HCT116 (cell line): Measurements from ENCODE around the gene PUSL1. TPM values are rescaled to one million over a fixed set of nuclear protein-coding genes. Genes with fewer than 3 reads are reported as not detected.

ENCODE experiments used
- ATAC-seq: fragments of 200-7000 bp; cut with Tn5 transposase; 2 replicates; pipeline ENCODE4 v1.9.1; 2020; ENCODE audit warnings: mild to moderate bottlenecking, moderate library complexity
- BruUV-seq: library from RNA; stranded (reverse); fragments of 400-500 nt; replicated peaks from 2 replicates; lab custom pipeline; 2021; lab: Mats Ljungman, UMichigan
- CTCF ChIA-PET: fragments of 300-600 bp; sonication (Branson Sonifier 250); formaldehyde crosslinking; loops from one replicate; lab custom pipeline; 2021; ENCODE audit warnings: antibody characterized with exemption; lab: Charles Lee
- POLR2A ChIA-PET: fragments of 300-600, 350-600 bp; sonication (Branson Sonifier 250); formaldehyde crosslinking; loops from one replicate; lab custom pipeline; 2021; ENCODE audit warnings: antibody characterized with exemption; lab: Charles Lee
- RAD21 ChIA-PET, 2 experiments: fragments of 300-600 bp; sonication (Branson Sonifier 250); formaldehyde crosslinking; loops; one replicate each; lab custom pipeline; 2023; ENCODE audit warnings: low total read pairs in 2 of 2; ENCODE audit not compliant: uncharacterized antibody in 2 of 2, unreplicated experiment in 2 of 2, low non-redundant PET in 1 of 2; lab: Charles Lee
- DNase-seq: peaks from one replicate; pipeline ENCODE4 v3.0.0-alpha.2; 2010; ENCODE audit warnings: low read depth, low spot score
- H2AFZ ChIP-seq: fragments of 200-600 bp; shearing (Covaris generic), sonication (generic); 2 replicates; pipeline ENCODE4 v1.6.1; 2017; ENCODE audit warnings: low read depth, mixed run types, mixed read lengths, antibody characterized with exemption, low read length; ENCODE audit not compliant: poor library complexity, severe bottlenecking
- H3K27ac ChIP-seq: 2 replicates; pipeline ENCODE4 v1.5.1; 2012; ENCODE audit warnings: low read depth, low read length
- H3K27me3 ChIP-seq: fragments of 200-600 bp; sonication (generic); 2 replicates; pipeline ENCODE4 v1.6.1; 2016; ENCODE audit warnings: mixed run types, low read length, mixed read lengths; ENCODE audit not compliant: insufficient read depth
- H3K36me3 ChIP-seq, 2 experiments: fragments of 200-500 bp in 1 of 2; fragments of 200-600 bp in 1 of 2; sonication (Bioruptor generic) in 1 of 2; sonication (generic) in 1 of 2; 2 replicates each; pipeline versions ENCODE4 v1.5.1 to v1.6.1; 2014 to 2016; ENCODE audit warnings: low read length in 2 of 2, inconsistent platforms in 1 of 2, mixed read lengths in 1 of 2, mixed run types in 1 of 2; ENCODE audit not compliant: insufficient read depth in 2 of 2, control insufficient read depth in 1 of 2
- H3K4me1 ChIP-seq, 2 experiments: fragments of 200-600 bp in 1 of 2; sonication (generic) in 1 of 2; 2 replicates each; pipeline versions ENCODE4 v1.5.1 to v1.6.1; 2012 to 2017; ENCODE audit warnings: low read length in 2 of 2, inconsistent platforms in 1 of 2, mild to moderate bottlenecking in 1 of 2, mixed read lengths in 1 of 2, mixed run types in 1 of 2, moderate library complexity in 1 of 2; ENCODE audit not compliant: insufficient read depth in 2 of 2, control insufficient read depth in 1 of 2
- H3K4me2 ChIP-seq: fragments of 200-600 bp; sonication (generic); 2 replicates; pipeline ENCODE4 v1.6.1; 2017; ENCODE audit warnings: mixed run types, low read length, mixed read lengths
- H3K4me3 ChIP-seq, 2 experiments: fragments of 200-600 bp in 1 of 2; sonication (generic) in 1 of 2; replicated peaks in 1 of 2; 2 replicates each; pipeline ENCODE4 v1.5.1; 2011 to 2016; ENCODE audit warnings: low read length in 2 of 2, control low read depth in 1 of 2, low read depth in 1 of 2, mild to moderate bottlenecking in 1 of 2, mixed read lengths in 1 of 2, mixed run types in 1 of 2
- H3K79me2 ChIP-seq: fragments of 200-600 bp; sonication (generic); 2 replicates; pipeline ENCODE4 v1.6.1; 2017; ENCODE audit warnings: mild to moderate bottlenecking, mixed run types, low read length, moderate library complexity, mixed read lengths; ENCODE audit not compliant: insufficient read depth
- H3K9ac ChIP-seq: fragments of 200-600 bp; sonication (generic); 2 replicates; pipeline ENCODE4 v1.6.1; 2016; ENCODE audit warnings: low read length, mixed read lengths
- H3K9me2 ChIP-seq: fragments of 200-600 bp; sonication (generic), shearing (Covaris generic); 2 replicates; pipeline ENCODE4 v1.6.1; 2017; ENCODE audit warnings: mixed run types, mild to moderate bottlenecking, moderate library complexity; ENCODE audit not compliant: insufficient read depth
- H3K9me3 ChIP-seq, 2 experiments: fragments of 200-500 bp in 1 of 2; fragments of 200-600 bp in 1 of 2; sonication (Bioruptor generic) in 1 of 2; sonication (generic) in 1 of 2; 2 replicates each; pipeline ENCODE4 v1.6.1; 2014 to 2017; ENCODE audit warnings: low read length in 2 of 2, mixed read lengths in 2 of 2, inconsistent platforms in 1 of 2, low read depth in 1 of 2, mild to moderate bottlenecking in 1 of 2, mixed run types in 1 of 2, moderate library complexity in 1 of 2; ENCODE audit not compliant: control insufficient read depth in 1 of 2, insufficient read depth in 1 of 2
- H4K20me1 ChIP-seq: fragments of 200-600 bp; sonication (generic), shearing (Covaris generic); 2 replicates; pipeline ENCODE4 v1.6.1; 2017; ENCODE audit warnings: mixed run types, mild to moderate bottlenecking, moderate library complexity; ENCODE audit not compliant: insufficient read depth
- CEBPB ChIP-seq: IDR thresholded peaks from 2 replicates; pipeline ENCODE4 v1.6.1; 2012; ENCODE audit warnings: low read depth
- CTCF ChIP-seq, 3 experiments: fragments of 200-600 bp in 1 of 3; sonication (generic) in 1 of 3; IDR thresholded peaks in 2 of 3; conservative IDR thresholded peaks in 1 of 3; 2 replicates each; pipeline ENCODE4 v1.5.1; 2012 to 2017; ENCODE audit warnings: low read depth in 2 of 3, low read length in 2 of 3, antibody characterized with exemption in 1 of 3, borderline replicate concordance in 1 of 3, control low read depth in 1 of 3, mild to moderate bottlenecking in 1 of 3, mixed read lengths in 1 of 3, mixed run types in 1 of 3, moderate library complexity in 1 of 3; ENCODE audit not compliant: insufficient read depth in 1 of 3
- EGR1 ChIP-seq: IDR thresholded peaks from 2 replicates; pipeline ENCODE4 v1.6.1; 2012; ENCODE audit warnings: low read depth
- EZH2phosphoT487 ChIP-seq: fragments of 200-600 bp; IDR thresholded peaks from 2 replicates; pipeline ENCODE4 v1.6.1; 2018; ENCODE audit warnings: antibody characterized with exemption, borderline replicate concordance
- MAX ChIP-seq: IDR thresholded peaks from 2 replicates; pipeline ENCODE4 v1.6.1; 2012
- POLR2A ChIP-seq: IDR thresholded peaks from 2 replicates; pipeline ENCODE4 v1.7.0; 2011; ENCODE audit warnings: borderline replicate concordance; ENCODE audit not compliant: insufficient read depth, insufficient read length; ENCODE audit errors: extremely low read depth
- RAD21 ChIP-seq: IDR thresholded peaks from 2 replicates; pipeline ENCODE4 v1.6.1; 2012; ENCODE audit warnings: low read depth, mild to moderate bottlenecking
- REST ChIP-seq: IDR thresholded peaks from 2 replicates; pipeline ENCODE4 v1.6.1; 2012; ENCODE audit warnings: low read depth
- SIN3A ChIP-seq: IDR thresholded peaks from 2 replicates; pipeline ENCODE4 v1.6.1; 2012; ENCODE audit warnings: low read depth
- SP1 ChIP-seq: IDR thresholded peaks from 2 replicates; pipeline ENCODE4 v1.6.1; 2012; ENCODE audit warnings: low read depth
- TCF7L2 ChIP-seq: IDR thresholded peaks from 2 replicates; pipeline ENCODE4 v1.7.0; 2011; ENCODE audit warnings: borderline replicate concordance, inconsistent platforms; ENCODE audit not compliant: insufficient read depth, insufficient read length; ENCODE audit errors: extremely low read depth
- ZFX ChIP-seq: fragments of 450-650 bp; IDR thresholded peaks from 2 replicates; pipeline ENCODE4 v1.6.1; 2017
- ZNF274 ChIP-seq: fragments of 200-500 bp; sonication (Bioruptor generic); IDR thresholded peaks from 2 replicates; pipeline ENCODE4 v1.6.1; 2014; ENCODE audit warnings: mild to moderate bottlenecking, low read depth, low read length, inconsistent platforms
- intact Hi-C: fragments of 100-400 bp; cut with micrococcal nuclease; formaldehyde crosslinking; loops from 2 replicates; pipeline ENCODE4 v1.10.0; 2022
- total RNA-seq: library from RNA; stranded (reverse); gene quantifications from one replicate; pipeline ENCODE4 v1.2.1, GENCODE V29; 2021; ENCODE audit not compliant: unreplicated experiment

The PUSL1 gene
- total RNA-seq, 1 experiment from 2014 or later = 47.2 TPM

GRCh38 chr1:1291548-1292441, 16.6 kb upstream of the PUSL1 start:
- H2AFZ ChIP-seq = no peak overlapping the region
- H3K36me3 ChIP-seq = no peaks in the 10 kb centered on the region
- H3K4me1 ChIP-seq = peaks cover 14 to 34% of the 10 kb centered on the region in 2 experiments
- H3K27me3 ChIP-seq = no peaks in the 10 kb centered on the region
- no peak overlapping the region for H3K9ac ChIP-seq
- H3K27ac ChIP-seq = peak overlapping the region; percentile 45; the same call in 1 of the 2 replicates
- ChIA-PET CTCF (interaction anchor here (0.7 to 2.8 kb wide), 16 partner anchors 8 to 352 kb away, joined by 3 to 30 read pairs (median 4); partner anchors contain the start of gene CCNL2), RAD21 (interaction anchor here (0.7 to 1.5 kb wide), 5 partner anchors 13 to 170 kb away, joined by 3 to 7 read pairs (median 3); partner anchors contain the start of gene UBE2J2 (in 1 of the 2)), POLR2A (no interaction called here)
- H3K79me2 ChIP-seq = no peaks in the 10 kb centered on the region
- peak overlapping the region; percentile 47 for H3K4me2 ChIP-seq
- no peaks in the 10 kb centered on the region for H4K20me1 ChIP-seq
- ATAC-seq (peak; percentile 75), DNase-seq (no peak)
- BruUV-seq = no TSS peak
- intact Hi-C loops = loop anchor here (2.0 kb wide), 2 partner anchors 169 to 307 kb away; no protein-coding TSS in a partner anchor
- H3K9me3 ChIP-seq = no peaks in the 10 kb centered on the region
- no peak overlapping the region for H3K4me3 ChIP-seq
- H3K9me2 ChIP-seq = no peaks in the 10 kb centered on the region
- no peak for TF ChIP-seq SP1
- no peak for TF ChIP-seq TCF7L2
- TF ChIP-seq EGR1 = no peak
- no peak for TF ChIP-seq ZFX
- TF ChIP-seq ZNF274 = no peak
- no peak for TF ChIP-seq REST
- no peak for TF ChIP-seq MAX
- TF ChIP-seq CTCF (IDR thresholded peaks at IDR 0.05 in 2 of 3, conservative IDR thresholded peaks at IDR 0.05 in 1 of 3; ENCODE audit: borderline replicate concordance in 1 of 3, insufficient read depth in 1 of 3, low read depth in 2 of 3, low read length in 2 of 3) = peak; percentile 65 to 72 (median 72)
- TF ChIP-seq SIN3A = no peak
- TF ChIP-seq POLR2A = no peak
- TF ChIP-seq RAD21 = peak; percentile 86
- no peak for TF ChIP-seq EZH2phosphoT487
- no peak for TF ChIP-seq CEBPB
